ENCODE results near the gene AKAP1. TPM values are rescaled to one million over a fixed set of nuclear protein-coding genes. Genes with fewer than 3 reads are reported as not detected.

Gene AKAP1
- total RNA-seq, 2 donors from 2014 or later, result 61.7 to 124 TPM

GRCh38 chr17:57089391-57089790, 4.3 kb downstream of the AKAP1 start:
- H3K9me3 ChIP-seq, result no peaks in the 10 kb centered on the region
- H3K4me1 ChIP-seq (replicated peaks), result peaks cover 23% of the 10 kb centered on the region
- peak overlapping the region; percentile 65 to 67 for H3K27ac ChIP-seq
- WGBS, result 38% methylated on average over 6 of the region's 6 CpGs
- no peak for TF ChIP-seq POLR2AphosphoS5 (IDR thresholded peaks at IDR 0.05)
- TF ChIP-seq POLR2A (IDR thresholded peaks at IDR 0.05), result no peak
- no peak for TF ChIP-seq CTCF (IDR thresholded peaks at IDR 0.05)
- no peak for DNase-seq (ENCODE audit: low spot score)
- intact Hi-C loops (cut with DNase I), result loop anchor here (5.0 kb wide), 1 partner anchor 57 kb away; no protein-coding TSS in a partner anchor
- no peaks in the 10 kb centered on the region for H3K36me3 ChIP-seq
- no peak overlapping the region for H3K4me3 ChIP-seq
- H3K27me3 ChIP-seq (replicated peaks; ENCODE audit: insufficient read depth), result no peaks in the 10 kb centered on the region

GRCh38 chr17:57090560-57091185, 5.6 kb downstream of the AKAP1 start:
- Histone ChIP-seq H3K4me3 (no peak overlapping the region), H3K9me3 (no peaks in the 10 kb centered on the region), H3K4me1 (replicated peaks) (peaks cover 23% of the 10 kb centered on the region), H3K27ac (peak overlapping the region; percentile 65 to 67), H3K36me3 (no peaks in the 10 kb centered on the region), H3K27me3 (replicated peaks; ENCODE audit: insufficient read depth) (no peaks in the 10 kb centered on the region)
- WGBS, result 39% methylated on average over 4 of the region's 4 CpGs
- intact Hi-C loops (cut with DNase I), result no loop called here
- no peak for DNase-seq (ENCODE audit: low spot score)
- TF ChIP-seq POLR2AphosphoS5 (IDR thresholded peaks at IDR 0.05) (no peak), POLR2A (IDR thresholded peaks at IDR 0.05) (no peak), CTCF (IDR thresholded peaks at IDR 0.05) (no peak)

- intact Hi-C loops (cut with DNase I), result no loop called here
- 44% methylated on average over 5 of the region's 5 CpGs for WGBS
- Histone ChIP-seq H3K27ac (peak overlapping the region; percentile 65 to 67), H3K4me1 (replicated peaks) (peaks cover 23% of the 10 kb centered on the region), H3K4me3 (no peak overlapping the region), H3K27me3 (replicated peaks; ENCODE audit: insufficient read depth) (no peaks in the 10 kb centered on the region), H3K9me3 (no peaks in the 10 kb centered on the region), H3K36me3 (no peaks in the 10 kb centered on the region)
- TF ChIP-seq CTCF (IDR thresholded peaks at IDR 0.05) (no peak), POLR2AphosphoS5 (IDR thresholded peaks at IDR 0.05) (peak; percentile 68), POLR2A (IDR thresholded peaks at IDR 0.05) (no peak)
- peak; percentile 57 for DNase-seq (ENCODE audit: low spot score)
Measured at GRCh38 chr17:57091186-57091618, 6.2 kb downstream of the AKAP1 start.

- Histone ChIP-seq H3K36me3 (no peaks in the 10 kb centered on the region), H3K27me3 (replicated peaks; ENCODE audit: insufficient read depth) (no peaks in the 10 kb centered on the region), H3K9me3 (no peaks in the 10 kb centered on the region), H3K4me1 (replicated peaks) (peaks cover 23% of the 10 kb centered on the region), H3K27ac (peak overlapping the region; percentile 65 to 67), H3K4me3 (no peak overlapping the region)
- DNase-seq (ENCODE audit: low spot score), result no peak
- 45% methylated on average over 2 of the region's 2 CpGs for whole genome bisulfite sequencing
- TF ChIP-seq POLR2A (IDR thresholded peaks at IDR 0.05) (no peak), POLR2AphosphoS5 (IDR thresholded peaks at IDR 0.05) (peak; percentile 31)
- intact Hi-C loops (cut with DNase I), result no loop called here
Measured at GRCh38 chr17:57092171-57092570, 7.1 kb downstream of the AKAP1 start.

GRCh38 chr17:57092779-57093178, 7.7 kb downstream of the AKAP1 start:
- Histone ChIP-seq H3K36me3 (no peaks in the 10 kb centered on the region), H3K9me3 (no peaks in the 10 kb centered on the region), H3K27ac (peak overlapping the region; percentile 65 to 67), H3K27me3 (replicated peaks; ENCODE audit: insufficient read depth) (no peaks in the 10 kb centered on the region), H3K4me3 (no peak overlapping the region), H3K4me1 (replicated peaks) (peaks cover 23% of the 10 kb centered on the region)
- DNase-seq (ENCODE audit: low spot score), result no peak
- intact Hi-C loops (cut with DNase I), result no loop called here
- TF ChIP-seq POLR2AphosphoS5 (IDR thresholded peaks at IDR 0.05), result peak; percentile 28
- no peak for TF ChIP-seq CTCF (IDR thresholded peaks at IDR 0.05)
- TF ChIP-seq POLR2A (IDR thresholded peaks at IDR 0.05), result no peak
- WGBS, result 77% methylated on average over 8 of the region's 8 CpGs

Data from prostate gland (tissue), 2 donors.